T-cell (primary cell): ENCODE data around the gene SLC24A3. TPM values are rescaled to one million over a fixed set of nuclear protein-coding genes. Genes with fewer than 3 reads are reported as not detected.

ENCODE experiments used
- ATAC-seq, 4 experiments: fragments of 200-7000 bp in 3 of 4; fragments of 150-1000 bp in 1 of 4; cut with Tn5 transposase; replicated peaks in 1 of 4; 1 replicate in 3 of 4; 2 replicates in 1 of 4; pipeline ENCODE4 v1.10.0; 2021; ENCODE audit warnings: moderate library complexity in 3 of 4, mild to moderate bottlenecking in 2 of 4, moderate number of reproducible peaks in 1 of 4
- CTCF ChIA-PET, 2 donors: fragments of 300-600 bp; sonication (Branson Sonifier 250); formaldehyde crosslinking; loops; one replicate each; lab custom pipeline; 2022; ENCODE audit warnings: antibody characterized with exemption in 2 of 2; lab: Charles Lee
- POLR2A ChIA-PET, 2 donors: fragments of 300-600 bp; sonication (Branson Sonifier 250); formaldehyde crosslinking; loops; one replicate each; lab custom pipeline; 2022; ENCODE audit warnings: antibody characterized with exemption in 2 of 2; lab: Charles Lee
- DNase-seq, 35 experiments: peaks; one replicate each; pipeline versions ENCODE4 v3.0.0 to v3.0.0-alpha.2; 2013 to 2023
- H3K27ac ChIP-seq: one replicate; pipeline ENCODE4 v1.5.1; 2013; ENCODE audit warnings: low read length
- H3K27me3 ChIP-seq, 2 experiments: replicated peaks in 1 of 2; 1 replicate in 1 of 2; 2 replicates in 1 of 2; pipeline versions ENCODE4 v1.6.1 to v1.7.0; 2013; ENCODE audit warnings: low read length in 1 of 2, mixed read lengths in 1 of 2; ENCODE audit not compliant: control insufficient read depth in 2 of 2, insufficient read depth in 2 of 2; ENCODE audit errors: extremely low read depth in 1 of 2
- H3K36me3 ChIP-seq, 2 donors: 1 replicate in 1 of 2; 2 replicates in 1 of 2; pipeline versions ENCODE4 v1.6.1 to v1.7.0; 2013; ENCODE audit warnings: low read length in 1 of 2; ENCODE audit not compliant: control insufficient read depth in 2 of 2, insufficient read depth in 1 of 2; ENCODE audit errors: extremely low read depth in 1 of 2
- H3K4me1 ChIP-seq, 2 experiments: 1 replicate in 1 of 2; 2 replicates in 1 of 2; pipeline versions ENCODE4 v1.6.1 to v1.7.0; 2013; ENCODE audit warnings: low read length in 2 of 2, mixed read lengths in 1 of 2; ENCODE audit not compliant: insufficient read depth in 2 of 2, control insufficient read depth in 1 of 2; ENCODE audit errors: extremely low read depth in 1 of 2
- H3K4me3 ChIP-seq, 2 donors: 1 replicate in 1 of 2; 2 replicates in 1 of 2; pipeline versions ENCODE4 v1.5.1 to v1.7.0; 2013; ENCODE audit warnings: mild to moderate bottlenecking in 2 of 2, low read length in 1 of 2, moderate library complexity in 1 of 2; ENCODE audit not compliant: control insufficient read depth in 1 of 2; ENCODE audit errors: extremely low read depth in 1 of 2
- H3K9me3 ChIP-seq: 2 replicates; pipeline ENCODE4 v1.7.0; 2013
- H3K27ac Mint-ChIP-seq, 2 donors: one replicate each; pipeline ENCODE4 v1.8.0; 2020 to 2021; ENCODE audit warnings: mild to moderate bottlenecking in 2 of 2, mixed read lengths in 2 of 2
- H3K27me3 Mint-ChIP-seq, 2 donors: one replicate each; pipeline ENCODE4 v1.8.0; 2021 to 2022; ENCODE audit warnings: mixed read lengths in 2 of 2
- H3K36me3 Mint-ChIP-seq: one replicate; pipeline ENCODE4 v1.8.0; 2021; ENCODE audit warnings: mixed read lengths
- H3K4me1 Mint-ChIP-seq, 3 donors: one replicate each; pipeline ENCODE4 v1.8.0; 2020 to 2022; ENCODE audit warnings: mixed read lengths in 3 of 3, mild to moderate bottlenecking in 1 of 3
- H3K4me3 Mint-ChIP-seq, 3 donors: one replicate each; pipeline ENCODE4 v1.8.0; 2020 to 2022; ENCODE audit warnings: mild to moderate bottlenecking in 3 of 3, mixed read lengths in 3 of 3, moderate library complexity in 3 of 3
- H3K9me3 Mint-ChIP-seq, 3 donors: one replicate each; pipeline ENCODE4 v1.8.0; 2020 to 2022; ENCODE audit warnings: mixed read lengths in 3 of 3
- WGBS: methylation state at CpG from one replicate; pipeline ENCODE4 v1.1.5; 2013; ENCODE audit warnings: missing lambda C conversion rate; ENCODE audit not compliant: insufficient coverage; 5-methylcytosine and 5-hydroxymethylcytosine counted together
- total RNA-seq, 35 experiments: library from RNA in 6 of 35; stranded (reverse) in 6 of 35; fragments of 120-200 nt in 1 of 35; gene quantifications; one replicate each; pipeline versions ENCODE4 v1.2.1 to v1.2.4 and lab custom pipeline; 2013 to 2026

SLC24A3 gene
- total RNA-seq, 5 donors from 2014 or later (not counting 1 experiment from before 2014, with no cell fraction given) = 0.06 to 0.25 (median 0.12) TPM

- Histone ChIP-seq H3K36me3 (no peaks in the 10 kb centered on the region), H3K4me1 (no peaks in the 10 kb centered on the region), H3K4me3 (no peak overlapping the region), H3K27ac (no peak overlapping the region), H3K9me3 (no peaks in the 10 kb centered on the region), H3K27me3 (no peaks in the 10 kb centered on the region)
- WGBS = 81% methylated on average over 5 of the region's 6 CpGs
- Mint-ChIP-seq H3K4me3 (no peak overlapping the region), H3K9me3 (no peaks in the 10 kb centered on the region), H3K4me1 (no peaks in the 10 kb centered on the region), H3K27ac (no peak overlapping the region), H3K27me3 (no peaks in the 10 kb centered on the region), H3K36me3 (no peaks in the 10 kb centered on the region)
- DNase-seq = no peak
- no peak for ATAC-seq
- CTCF ChIA-PET = no interaction called here
- POLR2A ChIA-PET = no interaction called here
These were observed 250.0 kb downstream of the SLC24A3 start for GRCh38 chr20:19462491-19462890.

- DNase-seq (no peak), ATAC-seq (no peak)
- Mint-ChIP-seq H3K4me1 (no peaks in the 10 kb centered on the region), H3K4me3 (no peak overlapping the region), H3K36me3 (no peaks in the 10 kb centered on the region), H3K9me3 (no peaks in the 10 kb centered on the region), H3K27me3 (no peaks in the 10 kb centered on the region), H3K27ac (no peak overlapping the region)
- Histone ChIP-seq H3K27ac (no peak overlapping the region), H3K4me1 (no peaks in the 10 kb centered on the region), H3K36me3 (no peaks in the 10 kb centered on the region), H3K4me3 (no peak overlapping the region), H3K9me3 (no peaks in the 10 kb centered on the region), H3K27me3 (no peaks in the 10 kb centered on the region)
- CTCF ChIA-PET = no interaction called here
- 86% methylated on average over 3 of the region's 4 CpGs for WGBS
- POLR2A ChIA-PET = no interaction called here
These were observed 251.2 kb downstream of the SLC24A3 start for GRCh38 chr20:19463597-19463996.

- no peaks in the 10 kb centered on the region for H3K4me1 Mint-ChIP-seq
- H3K9me3 Mint-ChIP-seq = no peaks in the 10 kb centered on the region
- Histone ChIP-seq H3K9me3 (no peaks in the 10 kb centered on the region), H3K4me3 (no peak overlapping the region), H3K27ac (no peak overlapping the region), H3K4me1 (no peaks in the 10 kb centered on the region), H3K27me3 (no peaks in the 10 kb centered on the region), H3K36me3 (no peaks in the 10 kb centered on the region)
- no peak for DNase-seq
- ChIA-PET POLR2A (no interaction called here), CTCF (no interaction called here)
- no peaks in the 10 kb centered on the region for H3K36me3 Mint-ChIP-seq
- 71% methylated on average over 2 of the region's 2 CpGs for WGBS
- H3K27me3 Mint-ChIP-seq = no peaks in the 10 kb centered on the region
- ATAC-seq = no peak
- no peak overlapping the region for H3K27ac Mint-ChIP-seq
- H3K4me3 Mint-ChIP-seq = no peak overlapping the region
These were observed 253.1 kb downstream of the SLC24A3 start for GRCh38 chr20:19465536-19465935.

- Histone ChIP-seq H3K27me3 (no peaks in the 10 kb centered on the region), H3K27ac (no peak overlapping the region), H3K9me3 (no peaks in the 10 kb centered on the region), H3K4me1 (no peaks in the 10 kb centered on the region), H3K36me3 (no peaks in the 10 kb centered on the region), H3K4me3 (no peak overlapping the region)
- Mint-ChIP-seq H3K36me3 (no peaks in the 10 kb centered on the region), H3K9me3 (no peaks in the 10 kb centered on the region), H3K27me3 (no peaks in the 10 kb centered on the region), H3K27ac (no peak overlapping the region), H3K4me3 (no peak overlapping the region), H3K4me1 (no peaks in the 10 kb centered on the region)
- WGBS = 100% methylated on average over 4 of the region's 10 CpGs
- ChIA-PET POLR2A (no interaction called here), CTCF (no interaction called here)
- no peak for DNase-seq
- ATAC-seq = no peak
These were observed 253.9 kb downstream of the SLC24A3 start for GRCh38 chr20:19466206-19466928.

GRCh38 chr20:19473216-19473921 is 260.9 kb downstream of the SLC24A3 start:
- no peaks in the 10 kb centered on the region for H3K27me3 ChIP-seq
- ATAC-seq (no peak), DNase-seq (no peak)
- peaks cover 0 to 4% of the 10 kb centered on the region in 2 donors for H3K27me3 Mint-ChIP-seq
- H3K4me1 ChIP-seq = no peaks in the 10 kb centered on the region
- no peaks in the 10 kb centered on the region for H3K9me3 Mint-ChIP-seq
- no peaks in the 10 kb centered on the region for H3K9me3 ChIP-seq
- POLR2A ChIA-PET = no interaction called here
- no peak overlapping the region for H3K4me3 Mint-ChIP-seq
- CTCF ChIA-PET = no interaction called here
- no peak overlapping the region for H3K27ac ChIP-seq
- H3K27ac Mint-ChIP-seq = no peak overlapping the region
- no peaks in the 10 kb centered on the region for H3K36me3 Mint-ChIP-seq
- H3K4me3 ChIP-seq = no peak overlapping the region
- WGBS = no CpG with 5 or more reads among the region's 8 CpGs
- no peaks in the 10 kb centered on the region for H3K4me1 Mint-ChIP-seq
- no peaks in the 10 kb centered on the region for H3K36me3 ChIP-seq

- WGBS = 87% methylated on average over 3 of the region's 6 CpGs
- H3K4me1 Mint-ChIP-seq = no peaks in the 10 kb centered on the region
- no peak for DNase-seq
- H3K27me3 ChIP-seq = no peaks in the 10 kb centered on the region
- no peaks in the 10 kb centered on the region for H3K36me3 Mint-ChIP-seq
- no peaks in the 10 kb centered on the region for H3K9me3 ChIP-seq
- POLR2A ChIA-PET = no interaction called here
- H3K27ac ChIP-seq = no peak overlapping the region
- no peaks in the 10 kb centered on the region for H3K9me3 Mint-ChIP-seq
- no peak overlapping the region for H3K27ac Mint-ChIP-seq
- no peak overlapping the region for H3K4me3 Mint-ChIP-seq
- H3K27me3 Mint-ChIP-seq = peaks cover 0 to 4% of the 10 kb centered on the region in 2 donors
- CTCF ChIA-PET = no interaction called here
- no peaks in the 10 kb centered on the region for H3K36me3 ChIP-seq
- H3K4me1 ChIP-seq = no peaks in the 10 kb centered on the region
- no peak for ATAC-seq
- H3K4me3 ChIP-seq = no peak overlapping the region
These were observed 261.5 kb downstream of the SLC24A3 start for GRCh38 chr20:19473922-19474286.
